CD8-positive, alpha-beta memory T cell (primary cell): ENCODE data around the gene FLCN. TPM values are rescaled to one million over a fixed set of nuclear protein-coding genes. Genes with fewer than 3 reads are reported as not detected.
"Not testable (repeated sequence)": the region's sequence is repeated elsewhere in the genome, so short reads cannot be mapped to it uniquely, and the experiment has no call there.

ENCODE experiments used
- CTCF ChIA-PET: fragments of 350-600 bp; sonication (Branson Sonifier 250); formaldehyde crosslinking; loops from one replicate; lab custom pipeline; 2021; ENCODE audit warnings: antibody characterized with exemption; lab: Charles Lee
- POLR2A ChIA-PET: fragments of 350-600 bp; sonication (Branson Sonifier 250); formaldehyde crosslinking; loops from one replicate; lab custom pipeline; 2021; ENCODE audit warnings: antibody characterized with exemption; lab: Charles Lee
- DNase-seq, 5 donors: peaks; one replicate each; pipeline versions ENCODE4 v3.0.0 to v3.0.0-alpha.2; 2020 to 2022; ENCODE audit warnings: mixed read lengths in 1 of 5
- H3K27ac ChIP-seq: one replicate; pipeline ENCODE4 v1.7.0; 2013; ENCODE audit warnings: low read depth, mild to moderate bottlenecking, low read length, moderate library complexity
- H3K27me3 ChIP-seq: 2 replicates; pipeline ENCODE4 v1.7.0; 2013; ENCODE audit warnings: low read length, mild to moderate bottlenecking; ENCODE audit not compliant: insufficient read depth, poor library complexity, severe bottlenecking
- H3K36me3 ChIP-seq: 2 replicates; pipeline ENCODE4 v1.7.0; 2013; ENCODE audit warnings: mild to moderate bottlenecking, low read length, moderate library complexity; ENCODE audit not compliant: insufficient read depth
- H3K4me1 ChIP-seq: 2 replicates; pipeline ENCODE4 v1.7.0; 2013; ENCODE audit warnings: mild to moderate bottlenecking, low read length, moderate library complexity; ENCODE audit not compliant: insufficient read depth
- H3K4me3 ChIP-seq: 2 replicates; pipeline ENCODE4 v1.7.0; 2013; ENCODE audit warnings: mild to moderate bottlenecking, low read length
- H3K9me3 ChIP-seq: 2 replicates; pipeline ENCODE4 v1.7.0; 2013; ENCODE audit warnings: mild to moderate bottlenecking, low read length
- H3K27ac Mint-ChIP-seq, 8 donors: one replicate each; pipeline ENCODE4 v1.8.0; 2020 to 2021; ENCODE audit warnings: mixed read lengths in 8 of 8, mild to moderate bottlenecking in 6 of 8, inconsistent platforms in 3 of 8, moderate library complexity in 3 of 8
- H3K27me3 Mint-ChIP-seq, 2 donors: one replicate each; pipeline ENCODE4 v1.8.0; 2020 to 2021; ENCODE audit warnings: mixed read lengths in 2 of 2, mild to moderate bottlenecking in 1 of 2, moderate library complexity in 1 of 2
- H3K36me3 Mint-ChIP-seq, 3 donors: one replicate each; pipeline ENCODE4 v1.8.0; 2020 to 2021; ENCODE audit warnings: mixed read lengths in 3 of 3, inconsistent platforms in 1 of 3, mild to moderate bottlenecking in 1 of 3
- H3K4me1 Mint-ChIP-seq, 3 donors: one replicate each; pipeline ENCODE4 v1.8.0; 2020 to 2021; ENCODE audit warnings: mixed read lengths in 3 of 3, inconsistent platforms in 1 of 3, mild to moderate bottlenecking in 1 of 3
- H3K4me3 Mint-ChIP-seq, 7 donors: one replicate each; pipeline ENCODE4 v1.8.0; 2020 to 2021; ENCODE audit warnings: mixed read lengths in 7 of 7, mild to moderate bottlenecking in 6 of 7, moderate library complexity in 4 of 7, inconsistent platforms in 2 of 7
- H3K9me3 Mint-ChIP-seq, 5 donors: one replicate each; pipeline ENCODE4 v1.8.0; 2020 to 2022; ENCODE audit warnings: mixed read lengths in 5 of 5, mild to moderate bottlenecking in 3 of 5, moderate library complexity in 2 of 5, inconsistent platforms in 1 of 5
- polyA plus RNA-seq: library from polyadenylated mRNA; unstranded; fragments of 300-500 nt; fragmentation: Illumina TruSeq; gene quantifications from one replicate; pipeline ENCODE4 v1.2.3, GENCODE V29; 2021
- total RNA-seq, 2 experiments: library from RNA; stranded (reverse); gene quantifications; one replicate each; pipeline ENCODE4 v1.2.3, GENCODE V29; 2021

Gene FLCN
- total and polyA plus RNA-seq, 3 experiments from 2014 or later, result 3.8 to 30.7 (median 26.9) TPM

DNA sequence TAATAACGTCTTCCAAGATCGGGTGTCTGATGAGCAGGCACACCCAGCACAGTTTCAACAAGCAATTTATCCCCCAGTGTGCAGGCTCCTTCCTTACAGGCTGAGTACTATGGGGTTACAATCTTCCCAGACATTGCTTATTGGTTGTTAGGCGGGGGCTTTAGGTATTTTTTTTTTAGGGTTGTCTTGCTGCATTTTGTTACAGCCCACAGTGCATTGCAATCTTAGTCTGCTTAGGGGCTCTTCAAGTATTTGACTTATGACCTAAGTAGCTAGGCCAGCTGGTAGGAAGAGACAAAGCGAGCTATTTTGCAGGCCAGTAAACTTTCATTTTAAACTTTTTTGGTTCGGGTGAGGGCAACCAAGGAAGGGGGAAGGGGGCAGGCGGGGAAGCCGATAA is 36.7 kb downstream of the FLCN start:
- Mint-ChIP-seq H3K4me1 (peaks cover 19 to 32% (median 31%) of the 10 kb centered on the region in 3 donors), H3K9me3 (no peaks in the 10 kb centered on the region), H3K27me3 (peaks cover 0 to 3% of the 10 kb centered on the region in 2 donors), H3K27ac (no peak overlapping the region), H3K4me3 (no peak overlapping the region), H3K36me3 (peaks cover 0 to 24% (median 3%) of the 10 kb centered on the region in 3 donors)
- no peak overlapping the region for H3K4me3 ChIP-seq
- H3K9me3 ChIP-seq, result no peaks in the 10 kb centered on the region
- H3K4me1 ChIP-seq, result peaks cover 23% of the 10 kb centered on the region
- ChIA-PET CTCF (interaction anchor here (1.2 to 3.6 kb wide), 2 partner anchors 12 to 13 kb away, joined by 3 to 12 read pairs; no protein-coding TSS in a partner anchor), POLR2A (interaction anchor here (0.6 kb wide), 1 partner anchor 21 kb away, joined by 4 read pairs; no protein-coding TSS in a partner anchor)
- no peak for DNase-seq
- H3K27me3 ChIP-seq, result no peaks in the 10 kb centered on the region
- no peak overlapping the region for H3K27ac ChIP-seq
- peaks cover 10% of the 10 kb centered on the region for H3K36me3 ChIP-seq

- Histone ChIP-seq H3K27me3 (no peaks in the 10 kb centered on the region), H3K4me3 (no peak overlapping the region), H3K27ac (no peak overlapping the region), H3K36me3 (peaks cover 10% of the 10 kb centered on the region), H3K4me1 (peaks cover 3% of the 10 kb centered on the region), H3K9me3 (no peaks in the 10 kb centered on the region)
- CTCF ChIA-PET, result interaction anchor here (0.7 kb wide), 1 partner anchor 26 kb away, joined by 3 read pairs; no protein-coding TSS in a partner anchor
- Mint-ChIP-seq H3K36me3 (peaks cover 0 to 20% (median 2%) of the 10 kb centered on the region in 3 donors), H3K9me3 (no peaks in the 10 kb centered on the region), H3K4me3 (no peak overlapping the region), H3K27ac (peak overlapping the region in 1 of 8 donors; percentile 26), H3K4me1 (peaks cover 0 to 12% (median 11%) of the 10 kb centered on the region in 3 donors), H3K27me3 (no peaks in the 10 kb centered on the region)
- POLR2A ChIA-PET, result no interaction called here
- no peak for DNase-seq
Measured at GRCh38 chr17:17198281-17198680, 38.7 kb downstream of the FLCN start.

DNA sequence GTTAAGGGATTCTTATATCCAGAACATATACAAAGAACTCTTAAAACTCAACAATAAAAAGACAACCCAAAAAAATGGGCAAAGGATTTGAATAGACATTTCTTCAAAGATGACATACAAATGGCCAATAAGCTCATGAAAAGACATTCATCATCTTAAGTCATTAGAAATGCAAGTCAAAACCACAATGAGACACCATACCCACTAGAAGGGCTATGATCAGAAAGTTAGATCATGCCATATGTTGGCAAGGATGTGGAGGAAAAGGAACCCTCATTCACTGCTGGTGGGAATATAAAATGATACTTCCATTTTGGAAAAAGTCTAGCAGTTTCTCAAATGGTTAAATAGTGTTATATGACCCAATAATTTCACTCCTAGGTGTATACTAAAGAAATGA is 40.2 kb downstream of the FLCN start:
- no peak for DNase-seq
- H3K9me3 Mint-ChIP-seq, result no peaks in the 10 kb centered on the region
- no peaks in the 10 kb centered on the region for H3K4me1 ChIP-seq
- no peak overlapping the region for H3K27ac Mint-ChIP-seq
- no peaks in the 10 kb centered on the region for H3K27me3 ChIP-seq
- no peak overlapping the region for H3K4me3 Mint-ChIP-seq
- H3K4me3 ChIP-seq, result no peak overlapping the region
- no peaks in the 10 kb centered on the region for H3K27me3 Mint-ChIP-seq
- H3K27ac ChIP-seq, result no peak overlapping the region
- H3K36me3 Mint-ChIP-seq, result peaks cover 0 to 11% (median 0%) of the 10 kb centered on the region in 3 donors
- peaks cover 0 to 5% (median 0%) of the 10 kb centered on the region in 3 donors for H3K4me1 Mint-ChIP-seq
- no peaks in the 10 kb centered on the region for H3K9me3 ChIP-seq
- H3K36me3 ChIP-seq, result peaks cover 5% of the 10 kb centered on the region
- POLR2A ChIA-PET, result no interaction called here
- CTCF ChIA-PET, result interaction anchor here (1.2 kb wide), 1 partner anchor 9 kb away, joined by 4 read pairs; no protein-coding TSS in a partner anchor

- POLR2A ChIA-PET, H3K27me3 ChIP-seq, H3K4me3 Mint-ChIP-seq, H3K4me1 Mint-ChIP-seq, H3K4me1 ChIP-seq, H3K4me3 ChIP-seq, H3K36me3 Mint-ChIP-seq, DNase-seq, H3K9me3 Mint-ChIP-seq, H3K27me3 Mint-ChIP-seq, H3K36me3 ChIP-seq, H3K9me3 ChIP-seq, H3K27ac ChIP-seq: not testable (repeated sequence)
- peak overlapping the region in 1 of 8 donors; percentile 19 for H3K27ac Mint-ChIP-seq
- CTCF ChIA-PET, result interaction anchor here (1.2 kb wide), 1 partner anchor 8 kb away, joined by 4 read pairs; no protein-coding TSS in a partner anchor
Measured at GRCh38 chr17:17195466-17195865, 41.5 kb downstream of the FLCN start.

DNA sequence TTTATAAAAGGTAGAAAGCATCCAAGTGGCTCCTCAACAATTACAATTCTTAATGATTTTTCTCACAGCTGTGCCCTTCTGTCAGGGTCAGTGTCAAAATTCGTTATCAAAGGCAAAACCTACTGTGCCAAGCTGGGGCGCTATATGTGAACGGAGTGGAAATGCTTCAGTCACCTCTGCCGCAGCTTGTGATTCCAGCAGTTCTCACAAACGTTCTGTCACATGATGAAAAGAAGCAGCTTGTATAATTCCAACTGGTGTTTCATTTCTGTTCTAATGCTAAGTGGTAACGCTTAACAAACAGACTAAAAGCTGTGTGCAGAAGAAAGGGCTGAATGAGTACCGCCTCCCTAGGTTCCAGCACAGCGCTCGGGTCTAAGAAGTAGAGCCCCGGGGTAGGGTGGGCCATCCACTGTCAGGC is 45.0 kb downstream of the FLCN start:
- Mint-ChIP-seq H3K9me3 (no peaks in the 10 kb centered on the region), H3K4me1 (peaks cover 5 to 6% (median 6%) of the 10 kb centered on the region in 3 donors)
- CTCF ChIA-PET, result no interaction called here

DNA sequence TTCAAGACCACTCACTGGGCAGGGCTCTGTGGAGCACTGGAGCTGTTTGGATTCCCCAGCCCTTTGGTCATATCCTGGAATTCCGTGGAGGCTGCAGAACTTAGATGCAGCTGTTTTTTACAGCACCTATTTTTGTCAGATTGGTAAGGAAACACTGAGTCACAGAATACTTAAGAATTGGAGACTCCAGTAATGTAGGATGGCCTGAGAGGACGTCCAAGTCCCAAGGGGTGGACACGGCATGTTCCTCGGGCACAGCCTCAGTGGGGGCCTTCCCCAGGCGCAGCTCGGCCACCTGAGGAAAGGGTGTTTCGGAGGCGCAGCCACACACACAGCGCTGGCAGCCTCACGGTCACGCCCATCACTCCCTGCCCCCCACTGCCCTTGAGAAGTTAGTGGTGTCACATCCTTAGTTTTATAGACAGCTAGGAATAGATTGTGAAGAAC is 45.6 kb downstream of the FLCN start:
- CTCF ChIA-PET, result no interaction called here
- Mint-ChIP-seq H3K4me3 (no peak overlapping the region), H3K27ac (peak overlapping the region in 2 of 8 donors; percentile 58 to 84)

More for the DNA sequence above, 45.0 kb downstream of the FLCN start:
- DNase-seq, result no peak
- no peak overlapping the region for H3K4me3 Mint-ChIP-seq
- peak overlapping the region in 1 of 8 donors; percentile 58 for H3K27ac Mint-ChIP-seq
- no peaks in the 10 kb centered on the region for H3K36me3 ChIP-seq
- no peaks in the 10 kb centered on the region for H3K27me3 Mint-ChIP-seq
- H3K36me3 Mint-ChIP-seq, result peaks cover 0 to 32% (median 4%) of the 10 kb centered on the region in 3 donors
- H3K9me3 ChIP-seq, result no peaks in the 10 kb centered on the region
- H3K4me1 ChIP-seq, result peaks cover 4% of the 10 kb centered on the region
- H3K4me3 ChIP-seq, result no peak overlapping the region
- no peaks in the 10 kb centered on the region for H3K27me3 ChIP-seq
- POLR2A ChIA-PET, result no interaction called here
- H3K27ac ChIP-seq, result no peak overlapping the region

GRCh38 chr17:17190188-17190587 is 46.8 kb downstream of the FLCN start:
- no peaks in the 10 kb centered on the region for H3K9me3 Mint-ChIP-seq
- H3K27me3 ChIP-seq, result no peaks in the 10 kb centered on the region
- no peaks in the 10 kb centered on the region for H3K9me3 ChIP-seq
- H3K36me3 ChIP-seq, result no peaks in the 10 kb centered on the region
- H3K4me1 Mint-ChIP-seq, result peaks cover 20 to 22% (median 21%) of the 10 kb centered on the region in 3 donors
- peaks cover 22% of the 10 kb centered on the region for H3K4me1 ChIP-seq
- no peak for DNase-seq
- H3K36me3 Mint-ChIP-seq, result peaks cover 0 to 47% (median 8%) of the 10 kb centered on the region in 3 donors
- POLR2A ChIA-PET, result no interaction called here
- H3K27me3 Mint-ChIP-seq, result no peaks in the 10 kb centered on the region
- peak overlapping the region in 3 of 8 donors; percentile 17 to 21 (median 21) for H3K27ac Mint-ChIP-seq
- CTCF ChIA-PET, result interaction anchor here (0.9 to 1.1 kb wide), 2 partner anchors 69 to 123 kb away, joined by 3 read pairs; no protein-coding TSS in a partner anchor
- no peak overlapping the region for H3K4me3 ChIP-seq
- no peak overlapping the region for H3K4me3 Mint-ChIP-seq
- no peak overlapping the region for H3K27ac ChIP-seq

More for the DNA sequence above, 45.6 kb downstream of the FLCN start:
- H3K27me3 Mint-ChIP-seq, result no peaks in the 10 kb centered on the region
- no peaks in the 10 kb centered on the region for H3K9me3 Mint-ChIP-seq
- Histone ChIP-seq H3K4me3 (no peak overlapping the region), H3K4me1 (peaks cover 10% of the 10 kb centered on the region), H3K36me3 (no peaks in the 10 kb centered on the region), H3K27me3 (no peaks in the 10 kb centered on the region), H3K9me3 (no peaks in the 10 kb centered on the region), H3K27ac (no peak overlapping the region)
- H3K36me3 Mint-ChIP-seq, result peaks cover 0 to 37% (median 4%) of the 10 kb centered on the region in 3 donors
- DNase-seq, result no peak
- POLR2A ChIA-PET, result interaction anchor here (0.6 kb wide), 1 partner anchor 748 kb away, joined by 3 read pairs; no protein-coding TSS in a partner anchor
- peaks cover 9 to 10% (median 9%) of the 10 kb centered on the region in 3 donors for H3K4me1 Mint-ChIP-seq

DNA sequence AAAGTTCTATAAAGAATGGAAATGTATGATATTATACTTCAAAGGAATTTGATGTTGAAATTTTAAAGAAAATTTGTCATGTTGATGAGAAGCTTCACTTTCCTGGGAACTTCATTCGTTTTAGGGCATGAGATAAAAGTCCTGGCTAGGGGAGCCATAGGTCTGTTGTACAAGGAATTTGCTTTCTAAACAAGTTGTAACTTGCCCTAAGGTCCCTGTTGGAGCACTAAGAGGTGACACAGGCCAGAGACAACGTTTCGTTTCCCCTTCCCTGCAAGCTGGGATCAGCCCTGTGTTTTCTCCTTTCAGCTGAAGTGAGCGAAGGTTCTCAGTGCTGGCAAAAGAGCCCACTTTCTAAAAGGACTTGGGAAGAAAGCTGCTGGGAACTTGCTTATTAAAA is 47.4 kb downstream of the FLCN start:
- no peaks in the 10 kb centered on the region for H3K36me3 ChIP-seq
- peaks cover 0 to 52% (median 8%) of the 10 kb centered on the region in 3 donors for H3K36me3 Mint-ChIP-seq
- no peak overlapping the region for H3K4me3 Mint-ChIP-seq
- peaks cover 27 to 28% (median 27%) of the 10 kb centered on the region in 3 donors for H3K4me1 Mint-ChIP-seq
- peaks cover 28% of the 10 kb centered on the region for H3K4me1 ChIP-seq
- H3K27me3 ChIP-seq, result no peaks in the 10 kb centered on the region
- no peak overlapping the region for H3K27ac ChIP-seq
- H3K27ac Mint-ChIP-seq, result peak overlapping the region in 2 of 8 donors; percentile 21 to 46
- H3K9me3 ChIP-seq, result no peaks in the 10 kb centered on the region
- CTCF ChIA-PET, result interaction anchor here (2.6 kb wide), 1 partner anchor 11 kb away, joined by 12 read pairs; no protein-coding TSS in a partner anchor
- POLR2A ChIA-PET, result no interaction called here
- no peak overlapping the region for H3K4me3 ChIP-seq
- DNase-seq, result no peak
- H3K9me3 Mint-ChIP-seq, result no peaks in the 10 kb centered on the region
- no peaks in the 10 kb centered on the region for H3K27me3 Mint-ChIP-seq
